ENCODE data around the gene SLC22A1.

The SLC22A1 gene

DNA sequence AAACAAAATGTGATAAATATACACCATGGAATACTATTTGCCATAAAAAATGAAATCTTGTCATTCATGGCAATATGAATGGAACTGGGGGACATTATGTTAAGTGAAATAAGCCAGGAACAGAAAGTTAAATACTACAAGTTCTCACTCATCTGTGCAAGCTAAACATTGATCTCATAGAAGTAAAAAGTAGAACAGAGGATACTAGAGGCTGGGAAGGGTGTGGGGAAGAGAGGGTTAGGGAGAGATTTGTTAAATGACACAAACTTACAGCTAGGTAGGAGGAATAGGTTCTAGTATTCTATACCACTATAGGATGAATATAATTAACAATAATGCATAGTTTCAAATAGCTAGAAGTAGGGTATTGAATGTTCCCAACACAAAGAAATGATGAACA is 76.0 kb downstream of the SLC22A1 start:
- CTCF ChIA-PET = no interaction called here
- no peak overlapping the region for H3K27ac ChIP-seq

DNA sequence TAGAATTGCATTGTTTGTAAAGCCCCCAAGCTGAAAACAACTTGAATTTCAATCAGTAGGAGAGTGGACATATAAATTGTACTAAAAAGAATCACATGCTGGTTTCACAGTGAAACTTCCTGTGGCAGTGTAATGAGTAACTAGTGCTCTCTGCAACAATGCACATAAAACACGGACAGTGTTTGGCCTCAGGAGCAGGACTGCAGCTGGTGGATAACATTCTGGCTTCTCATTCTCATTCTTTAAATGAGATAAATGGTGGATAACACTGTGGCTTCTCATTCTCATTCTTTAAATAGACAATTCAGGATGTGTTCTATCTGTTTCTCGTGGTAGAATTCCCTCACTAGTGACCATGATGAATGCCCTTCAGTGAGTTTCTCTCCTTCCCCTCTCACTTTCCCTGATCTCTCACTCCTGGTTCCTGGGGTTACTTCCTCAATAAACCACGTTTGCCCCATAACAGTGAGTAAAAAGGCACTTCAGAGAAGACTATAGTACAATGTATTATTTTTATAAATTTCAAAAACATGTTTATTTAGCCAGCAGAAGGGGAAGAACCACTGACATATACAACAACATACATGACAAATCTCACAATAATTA is 77.1 kb downstream of the SLC22A1 start:
- H3K27ac ChIP-seq = no peak overlapping the region
- DNase-seq (ENCODE audit: low spot score) = no peak
- CTCF ChIA-PET = interaction anchor here (0.5 kb wide), 1 partner anchor 321 kb away, joined by 4 read pairs; no protein-coding TSS in a partner anchor
- POLR2A ChIA-PET (ENCODE audit: low non-redundant PET) = no interaction called here
- TF ChIP-seq, protein P1, sequence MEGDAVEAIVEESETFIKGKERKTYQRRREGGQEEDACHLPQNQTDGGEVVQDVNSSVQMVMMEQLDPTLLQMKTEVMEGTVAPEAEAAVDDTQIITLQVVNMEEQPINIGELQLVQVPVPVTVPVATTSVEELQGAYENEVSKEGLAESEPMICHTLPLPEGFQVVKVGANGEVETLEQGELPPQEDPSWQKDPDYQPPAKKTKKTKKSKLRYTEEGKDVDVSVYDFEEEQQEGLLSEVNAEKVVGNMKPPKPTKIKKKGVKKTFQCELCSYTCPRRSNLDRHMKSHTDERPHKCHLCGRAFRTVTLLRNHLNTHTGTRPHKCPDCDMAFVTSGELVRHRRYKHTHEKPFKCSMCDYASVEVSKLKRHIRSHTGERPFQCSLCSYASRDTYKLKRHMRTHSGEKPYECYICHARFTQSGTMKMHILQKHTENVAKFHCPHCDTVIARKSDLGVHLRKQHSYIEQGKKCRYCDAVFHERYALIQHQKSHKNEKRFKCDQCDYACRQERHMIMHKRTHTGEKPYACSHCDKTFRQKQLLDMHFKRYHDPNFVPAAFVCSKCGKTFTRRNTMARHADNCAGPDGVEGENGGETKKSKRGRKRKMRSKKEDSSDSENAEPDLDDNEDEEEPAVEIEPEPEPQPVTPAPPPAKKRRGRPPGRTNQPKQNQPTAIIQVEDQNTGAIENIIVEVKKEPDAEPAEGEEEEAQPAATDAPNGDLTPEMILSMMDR (conservative IDR thresholded peaks at IDR 0.05; ENCODE audit: low read depth) = no peak

More for the DNA sequence above, 76.0 kb downstream of the SLC22A1 start:
- POLR2A ChIA-PET (ENCODE audit: low non-redundant PET) = no interaction called here
- DNase-seq (ENCODE audit: low spot score) = no peak
- TF ChIP-seq, protein P1 (conservative IDR thresholded peaks at IDR 0.05; ENCODE audit: low read depth) = no peak

DNA sequence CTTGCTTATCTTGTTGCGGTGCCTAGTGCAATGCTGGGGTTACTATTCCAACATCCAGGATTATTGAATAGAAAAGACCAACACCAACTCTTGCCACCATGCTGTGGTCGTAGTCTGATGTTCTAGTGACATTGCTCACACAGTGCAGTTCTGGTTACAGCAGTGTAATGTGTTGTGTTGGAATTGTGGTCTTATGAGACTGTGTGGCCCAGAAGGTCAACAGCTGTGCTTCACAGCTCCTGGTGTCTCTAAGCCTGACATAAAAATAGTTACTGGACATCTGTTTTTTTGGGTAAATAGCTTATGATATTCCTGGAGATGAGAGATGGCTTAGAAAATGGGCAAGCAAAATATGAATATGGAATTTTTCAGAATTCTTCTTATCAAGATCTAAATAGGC is 79.4 kb downstream of the SLC22A1 start:
- TF ChIP-seq, protein P1 (conservative IDR thresholded peaks at IDR 0.05; ENCODE audit: low read depth) = no peak
- no peak overlapping the region for H3K27ac ChIP-seq
- ChIA-PET CTCF (no interaction called here), POLR2A (ENCODE audit: low non-redundant PET) (no interaction called here)
- no peak for DNase-seq (ENCODE audit: low spot score)

DNA sequence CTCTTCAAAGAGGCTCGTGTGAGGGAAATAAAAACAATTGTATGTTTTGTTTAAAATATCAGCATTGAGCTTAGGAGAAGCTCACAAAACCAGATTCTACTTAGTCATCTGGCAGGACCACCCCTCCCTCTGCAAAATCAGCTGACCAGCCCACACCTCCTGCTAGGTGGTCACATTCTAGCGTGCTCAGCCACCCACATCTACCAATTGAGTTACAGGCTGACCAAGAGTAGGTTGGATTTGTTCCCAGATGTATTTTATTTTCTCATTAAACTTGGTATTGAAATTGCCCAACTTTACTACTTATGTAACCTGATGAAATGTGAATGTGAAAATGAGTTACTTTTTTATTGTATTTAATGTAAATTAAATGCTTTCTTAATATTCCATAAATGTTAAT is 80.8 kb downstream of the SLC22A1 start:
- H3K27ac ChIP-seq = no peak overlapping the region
- ChIA-PET POLR2A (ENCODE audit: low non-redundant PET) (no interaction called here), CTCF (no interaction called here)
- no peak for DNase-seq (ENCODE audit: low spot score)
- TF ChIP-seq, protein P1 (conservative IDR thresholded peaks at IDR 0.05; ENCODE audit: low read depth) = no peak

DNA sequence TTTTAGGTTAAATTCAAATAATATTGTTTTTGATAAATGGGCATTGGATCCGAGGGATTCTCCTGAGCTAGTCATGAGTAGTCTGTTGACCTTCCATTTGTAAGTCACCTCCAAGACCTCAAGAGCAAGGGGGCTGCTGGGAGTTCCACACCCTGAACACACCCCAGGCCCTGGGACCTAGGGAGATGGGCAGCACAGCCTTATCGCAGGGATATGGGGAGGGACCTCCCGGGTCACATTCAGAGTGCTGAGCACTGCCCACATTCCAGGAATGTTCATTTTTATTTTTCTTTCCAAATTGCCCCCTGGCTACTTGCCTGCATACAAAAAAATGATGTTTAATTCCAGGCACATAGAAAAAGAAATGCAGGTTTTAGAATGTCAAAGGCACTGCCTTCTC is 81.5 kb downstream of the SLC22A1 start:
- no peak for DNase-seq (ENCODE audit: low spot score)
- ChIA-PET CTCF (no interaction called here), POLR2A (ENCODE audit: low non-redundant PET) (no interaction called here)
- TF ChIP-seq, protein P1 (conservative IDR thresholded peaks at IDR 0.05; ENCODE audit: low read depth) = no peak
- no peak overlapping the region for H3K27ac ChIP-seq

DNA sequence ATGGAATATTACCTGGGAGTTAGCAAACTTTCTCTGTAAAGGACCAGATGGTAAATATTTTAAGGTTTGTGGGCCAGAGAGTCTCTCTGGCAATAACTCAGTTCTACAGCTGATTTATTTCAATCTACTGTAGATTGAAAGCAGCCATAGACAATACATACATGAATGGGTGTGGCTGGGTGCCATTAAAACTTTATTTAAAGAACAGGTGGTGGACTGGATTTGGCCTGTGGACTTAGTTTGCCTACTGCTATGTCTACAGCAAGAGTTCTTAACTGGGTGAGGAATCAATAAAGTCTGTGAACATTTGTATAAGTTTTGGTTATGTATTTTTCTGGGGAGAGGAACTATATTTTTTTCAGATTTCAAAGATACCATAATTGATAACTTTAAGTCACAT is 81.9 kb downstream of the SLC22A1 start:
- ChIA-PET CTCF (interaction anchor here (0.7 kb wide), 1 partner anchor 66 kb away, joined by 3 read pairs; no protein-coding TSS in a partner anchor), POLR2A (ENCODE audit: low non-redundant PET) (no interaction called here)
- no peak overlapping the region for H3K27ac ChIP-seq
- TF ChIP-seq, protein P1 (conservative IDR thresholded peaks at IDR 0.05; ENCODE audit: low read depth) = no peak
- DNase-seq (ENCODE audit: low spot score) = no peak

All from RWPE1 (cell line).